SKM-1 treated with dmso at 0.1 percent for 144 hours (cell line): ENCODE data around the gene ASPHD1.
"Not testable (repeated sequence)": the region's sequence is repeated elsewhere in the genome, so short reads cannot be mapped to it uniquely, and the experiment has no call there.

ENCODE experiments used
- DNase-seq: peaks from one replicate; lab custom pipeline; 2025; ENCODE audit not compliant: unreplicated experiment; lab: John Stamatoyannopoulos, UW

The ASPHD1 gene

DNA sequence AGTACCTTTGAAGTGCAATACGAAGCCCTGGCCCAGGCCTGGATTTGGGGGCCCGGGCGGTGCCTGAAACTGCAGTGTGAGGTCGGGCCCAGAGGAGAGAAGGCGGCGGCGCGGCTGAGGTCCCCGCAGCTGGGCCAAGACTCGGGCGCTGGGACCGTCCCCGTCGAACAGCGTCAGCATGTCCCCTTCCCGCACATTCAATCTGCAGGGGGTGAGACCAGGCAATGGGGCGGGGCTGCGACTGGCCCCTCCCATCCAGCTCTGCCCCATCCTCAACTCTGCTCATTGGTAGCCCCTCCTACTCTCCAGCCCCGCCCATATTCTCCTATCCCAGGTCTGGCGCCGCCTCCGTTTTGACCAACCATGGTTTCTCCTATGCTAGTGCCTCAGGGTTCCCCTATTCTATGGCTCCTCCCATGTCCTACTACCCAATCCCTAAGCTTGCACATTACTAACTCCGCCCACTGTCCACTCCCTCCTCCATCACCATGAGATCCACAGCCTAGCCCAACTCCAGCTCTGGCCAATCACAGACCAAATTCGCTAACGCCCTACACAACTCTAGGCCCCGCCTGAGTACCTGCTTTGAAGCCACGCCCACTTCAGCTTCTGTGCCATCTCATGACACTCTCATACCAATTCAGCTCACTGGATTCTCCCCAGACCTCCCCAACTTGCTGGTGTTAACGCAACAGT, 22.9 kb upstream of the ASPHD1 start:
- DNase-seq = peak; percentile 6

DNA sequence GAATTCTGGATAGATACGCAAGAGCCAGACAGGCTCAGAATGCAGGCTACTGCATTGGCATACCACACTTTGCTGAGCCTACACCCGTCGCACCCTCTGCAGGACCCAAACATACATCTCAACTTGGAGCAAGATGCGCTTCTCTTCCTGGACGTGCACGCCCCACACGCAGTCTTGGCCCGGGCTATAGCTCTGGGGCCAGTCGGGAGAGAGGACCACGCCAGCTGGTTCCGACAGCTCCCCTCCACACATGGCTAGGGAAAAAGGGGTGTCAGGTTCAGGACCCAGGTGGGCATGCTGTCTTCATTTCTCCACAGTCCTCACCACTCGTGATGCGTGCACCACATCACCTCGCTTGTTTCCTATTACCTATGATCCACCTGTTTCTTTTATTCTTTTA, 22.1 kb upstream of the ASPHD1 start:
- no peak for DNase-seq

DNA sequence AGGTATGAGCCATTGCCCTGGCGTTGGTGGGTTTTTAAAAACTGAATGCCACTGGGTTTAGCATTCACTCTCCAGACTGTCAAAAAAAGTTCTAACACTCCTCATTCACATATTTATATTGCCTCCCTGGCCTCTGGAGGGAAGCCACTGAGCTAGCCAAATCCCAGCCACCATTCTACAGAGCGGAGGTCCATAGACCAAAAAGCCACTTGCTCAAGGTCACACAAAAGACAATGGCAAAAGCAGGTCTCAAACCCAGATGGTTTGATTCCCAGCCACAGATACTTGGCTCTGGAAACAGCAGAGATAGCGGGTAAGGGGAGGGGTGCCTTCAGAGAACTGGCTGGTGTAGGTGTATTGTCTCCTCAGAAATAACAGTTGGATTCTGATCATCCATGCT, 19.2 kb upstream of the ASPHD1 start:
- no peak for DNase-seq

DNA sequence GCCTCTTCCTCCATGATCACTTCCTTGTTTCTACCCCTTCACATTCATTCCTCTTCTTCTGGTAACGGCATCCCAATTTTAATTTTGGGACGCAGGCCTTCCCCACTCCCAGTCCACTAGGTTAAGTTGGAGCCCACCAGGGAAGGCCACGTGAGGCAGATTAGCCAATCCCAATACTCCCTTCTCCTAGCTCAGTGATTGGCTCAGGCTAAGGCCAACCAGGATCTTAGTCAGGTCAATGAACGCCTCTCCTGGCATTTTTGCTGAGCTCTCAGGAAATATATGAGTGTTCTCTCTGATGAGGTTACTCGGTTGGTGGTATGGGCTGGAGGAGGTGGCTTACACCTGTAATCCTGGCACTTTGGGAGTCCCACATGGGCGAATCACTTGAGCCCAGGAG, 16.3 kb upstream of the ASPHD1 start:
- no peak for DNase-seq

DNA sequence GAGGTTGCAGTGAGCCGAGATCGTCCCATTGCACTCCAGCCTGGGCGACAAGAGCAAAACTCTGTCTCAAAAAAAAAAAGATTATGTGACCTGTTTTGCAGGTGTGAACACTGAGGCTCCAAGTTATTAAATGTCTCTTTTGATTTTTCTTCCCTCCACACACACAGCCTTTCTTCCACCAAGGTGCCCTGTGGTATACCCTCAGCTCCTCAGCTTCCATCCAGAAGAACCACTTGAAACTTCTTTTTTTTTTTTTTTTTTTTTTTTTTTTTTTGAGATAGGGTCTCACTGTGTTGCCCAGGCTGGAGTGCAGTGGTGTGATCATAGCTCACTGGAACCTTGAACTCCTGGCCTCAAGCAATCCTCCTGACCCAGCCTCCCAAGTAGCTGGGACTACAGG, 10.9 kb upstream of the ASPHD1 start:
- DNase-seq = not testable (repeated sequence)

DNA sequence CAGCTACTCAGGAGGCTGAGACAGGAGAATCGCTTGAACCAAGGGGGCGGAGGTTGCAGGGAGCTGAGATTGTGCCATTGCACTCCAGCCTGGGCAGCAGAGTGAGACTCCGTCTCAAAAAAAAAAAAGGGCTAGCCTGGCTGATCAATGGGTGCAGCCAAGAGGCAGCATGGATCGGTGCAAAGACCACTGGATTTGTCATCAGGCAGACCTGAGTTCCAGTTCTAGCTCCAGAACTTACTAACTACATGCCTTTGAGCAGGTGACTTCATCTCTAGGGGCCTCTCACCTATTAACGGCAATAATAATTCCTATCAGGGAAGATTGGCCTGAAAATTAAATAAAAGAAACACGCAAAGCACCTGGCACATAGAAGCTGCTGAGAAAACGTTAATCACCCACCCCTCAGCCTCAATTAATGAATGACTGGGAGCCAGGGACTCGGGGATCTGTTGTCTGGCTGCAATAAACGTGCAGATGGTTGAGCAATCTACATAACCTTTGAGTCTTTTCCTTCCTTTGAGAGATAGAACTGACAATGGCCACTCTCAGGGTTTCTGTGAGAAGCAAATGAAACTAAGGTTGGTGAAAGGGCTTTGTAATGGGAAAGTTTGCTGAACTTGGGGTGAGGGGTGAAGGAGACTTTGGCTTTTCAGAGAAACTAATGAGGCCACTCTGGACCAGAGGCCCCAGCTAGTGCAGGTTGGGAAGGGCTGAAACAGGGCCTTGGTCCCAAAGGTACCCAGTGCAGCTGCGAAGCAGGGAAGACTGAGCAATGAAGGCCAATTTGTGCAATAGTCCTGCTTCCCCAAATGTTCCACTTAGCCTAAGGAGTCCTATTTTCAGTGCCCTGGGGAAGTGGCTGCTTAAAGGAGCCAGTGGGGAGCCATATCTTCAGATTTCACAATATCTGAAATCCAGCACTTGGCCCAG, 8.5 kb upstream of the ASPHD1 start:
- DNase-seq = peak; percentile 50

DNA sequence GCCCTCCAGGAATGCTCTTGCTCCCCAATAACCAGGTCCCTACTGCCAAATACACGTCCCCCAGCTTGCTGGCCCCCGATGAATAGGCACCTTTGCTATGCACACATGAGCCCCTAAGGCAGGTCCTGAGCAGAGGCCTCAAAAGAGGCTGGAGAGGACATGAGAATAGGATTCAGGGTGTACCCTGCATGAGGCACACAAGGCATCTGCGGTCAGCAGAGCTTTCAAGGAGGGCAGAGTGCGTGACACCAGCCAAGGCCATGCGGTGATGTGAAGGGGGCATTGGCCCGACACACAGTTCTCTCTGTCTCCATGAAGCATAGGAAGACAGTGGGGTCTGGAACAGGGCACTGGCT, 7.9 kb upstream of the ASPHD1 start:
- DNase-seq = no peak

DNA sequence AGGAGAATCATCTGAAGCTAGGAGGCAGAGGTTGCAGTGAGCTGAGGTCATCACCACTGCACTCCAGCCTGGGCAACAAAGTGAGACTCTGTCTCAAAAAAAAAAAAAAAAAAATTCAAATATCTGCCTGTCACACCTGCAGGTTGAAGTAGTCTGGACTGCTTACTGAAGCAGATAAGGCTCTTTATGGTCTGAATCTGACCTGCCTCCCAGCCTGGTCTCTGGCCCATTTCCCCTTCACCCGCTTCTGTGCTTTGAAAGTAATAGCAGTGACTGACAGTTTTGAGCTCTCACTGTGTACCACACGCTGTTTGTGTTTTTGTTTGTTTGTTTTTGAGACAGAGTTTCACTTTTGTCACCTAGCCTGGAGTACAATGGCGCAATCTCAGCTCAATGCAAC, 6.7 kb upstream of the ASPHD1 start:
- no peak for DNase-seq

DNA sequence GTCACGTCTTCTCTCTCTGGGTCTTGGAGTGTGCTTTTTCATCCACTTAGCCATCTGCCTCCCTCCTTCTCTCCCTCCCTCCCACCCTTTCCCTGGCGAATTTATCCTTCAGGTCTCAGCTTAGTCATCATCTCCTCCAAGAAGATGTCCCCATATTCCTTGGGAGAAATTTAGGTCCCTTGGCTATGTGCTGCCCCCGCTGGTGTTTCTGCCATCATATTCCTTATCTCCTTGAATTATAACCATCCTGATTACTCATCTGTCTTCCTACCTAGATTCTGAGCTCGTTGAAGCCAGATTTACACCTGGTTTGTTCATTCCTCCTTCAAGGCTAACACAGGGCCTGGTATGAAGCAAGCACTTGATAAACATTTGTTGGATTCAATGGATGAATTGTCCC, 5.9 kb upstream of the ASPHD1 start:
- no peak for DNase-seq

DNA sequence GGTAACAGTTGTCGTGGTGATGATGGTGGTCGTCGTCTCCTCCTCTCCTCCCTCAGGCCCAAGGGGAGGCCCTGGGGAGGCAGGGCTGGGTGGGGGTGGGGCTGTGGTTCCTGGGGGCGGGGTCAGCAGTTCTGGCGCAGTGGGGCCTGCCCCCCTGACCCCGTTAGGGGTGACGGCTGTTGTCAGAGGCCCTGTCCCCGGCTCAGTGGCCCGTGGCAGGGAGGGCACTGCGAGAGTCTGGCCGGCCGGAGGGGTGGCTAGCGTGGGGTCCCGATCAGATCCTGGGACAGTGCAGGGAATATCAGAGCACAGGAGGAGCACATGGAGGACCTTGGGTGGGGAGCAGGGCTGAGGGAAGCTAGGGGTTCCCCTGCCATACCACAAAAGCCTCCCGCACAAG, 3.4 kb upstream of the ASPHD1 start:
- DNase-seq = no peak

DNA sequence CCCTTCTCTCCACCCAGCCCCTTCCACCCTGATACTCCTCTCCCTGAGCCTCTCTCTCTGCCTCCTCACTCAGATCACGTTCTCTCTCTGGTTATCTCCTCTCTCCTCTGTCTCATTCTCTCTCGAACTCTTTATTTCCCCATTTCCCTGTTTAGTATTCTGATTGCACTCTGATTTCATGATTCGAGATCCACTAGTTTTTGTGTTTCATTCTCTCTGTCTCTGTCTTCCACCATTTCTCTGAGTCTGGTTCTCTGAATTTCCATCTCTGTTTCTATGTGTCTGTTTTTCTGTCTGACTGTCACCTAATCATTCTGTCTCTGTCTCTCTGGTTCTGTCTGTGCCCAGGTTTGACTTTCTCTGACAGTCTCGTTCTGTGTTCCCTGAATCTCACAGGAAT, 3.0 kb upstream of the ASPHD1 start:
- DNase-seq = no peak

DNA sequence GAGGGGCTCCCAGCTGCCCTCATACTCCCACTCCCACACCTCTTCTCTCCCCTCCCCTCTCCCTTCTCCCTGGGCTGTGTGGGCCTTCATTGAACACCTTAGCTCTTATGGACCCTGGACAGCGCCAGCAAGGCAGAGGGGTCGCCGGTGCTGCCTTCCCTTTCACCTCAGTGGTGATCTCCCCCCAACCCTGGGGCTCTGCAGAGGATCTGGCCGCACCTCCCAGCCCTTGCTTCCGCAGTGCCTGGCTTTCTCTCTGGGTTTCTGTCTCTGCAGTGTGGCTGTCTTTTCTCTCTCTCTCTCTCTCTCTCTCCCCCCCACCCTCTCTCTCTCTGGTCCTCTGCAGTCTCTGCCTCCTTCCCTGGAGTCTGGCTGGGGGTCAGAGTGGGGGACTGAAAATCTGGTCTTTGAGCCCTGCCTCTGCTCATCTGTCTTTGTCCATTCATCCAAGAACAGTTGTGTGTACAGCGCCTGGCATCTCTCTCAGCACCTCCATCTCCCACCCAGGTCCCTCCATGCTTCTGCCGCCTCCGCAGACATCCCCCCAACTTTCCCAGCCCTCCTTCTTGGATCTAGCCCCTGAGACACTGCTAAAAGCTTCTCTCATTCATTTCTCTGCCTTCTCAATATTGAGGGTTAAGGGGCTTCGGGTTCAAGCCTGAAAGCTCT, 2.0 kb upstream of the ASPHD1 start:
- no peak for DNase-seq

DNA sequence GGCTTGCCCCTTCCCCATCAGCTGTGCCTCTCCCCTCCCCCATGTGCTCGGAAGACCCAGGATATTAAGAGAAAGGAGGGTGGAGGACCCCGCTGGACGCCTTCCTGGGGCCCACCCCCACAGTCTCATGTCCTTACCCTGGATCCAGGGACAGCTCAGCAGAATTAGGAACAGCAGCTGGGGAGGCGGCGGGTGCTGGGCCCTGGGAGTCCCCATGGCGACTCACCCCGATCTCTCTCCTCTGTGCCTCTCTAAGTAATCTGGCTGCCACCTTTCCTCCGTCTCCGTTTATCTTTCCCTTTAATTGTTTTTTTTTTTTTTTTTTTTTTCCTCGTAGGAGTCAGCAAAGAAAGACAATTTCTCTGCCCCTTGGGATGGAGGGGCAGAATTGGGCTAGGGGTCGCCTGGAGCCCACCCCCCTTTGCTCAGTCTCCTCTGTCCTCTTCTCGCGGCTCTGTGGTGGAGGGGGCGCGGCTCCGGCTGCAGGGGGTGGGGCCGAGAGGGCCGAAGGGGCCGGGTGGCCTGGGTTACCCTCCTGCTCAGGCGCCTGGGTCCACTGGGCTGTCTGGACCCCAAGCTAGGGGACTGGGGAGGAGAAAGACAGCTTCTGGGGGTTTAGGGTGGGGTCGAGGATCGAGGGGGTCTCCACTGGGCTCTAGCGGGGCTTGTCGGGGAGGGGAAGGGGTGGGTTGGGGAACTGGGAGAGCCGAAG, 1.3 kb upstream of the ASPHD1 start:
- DNase-seq = no peak

DNA sequence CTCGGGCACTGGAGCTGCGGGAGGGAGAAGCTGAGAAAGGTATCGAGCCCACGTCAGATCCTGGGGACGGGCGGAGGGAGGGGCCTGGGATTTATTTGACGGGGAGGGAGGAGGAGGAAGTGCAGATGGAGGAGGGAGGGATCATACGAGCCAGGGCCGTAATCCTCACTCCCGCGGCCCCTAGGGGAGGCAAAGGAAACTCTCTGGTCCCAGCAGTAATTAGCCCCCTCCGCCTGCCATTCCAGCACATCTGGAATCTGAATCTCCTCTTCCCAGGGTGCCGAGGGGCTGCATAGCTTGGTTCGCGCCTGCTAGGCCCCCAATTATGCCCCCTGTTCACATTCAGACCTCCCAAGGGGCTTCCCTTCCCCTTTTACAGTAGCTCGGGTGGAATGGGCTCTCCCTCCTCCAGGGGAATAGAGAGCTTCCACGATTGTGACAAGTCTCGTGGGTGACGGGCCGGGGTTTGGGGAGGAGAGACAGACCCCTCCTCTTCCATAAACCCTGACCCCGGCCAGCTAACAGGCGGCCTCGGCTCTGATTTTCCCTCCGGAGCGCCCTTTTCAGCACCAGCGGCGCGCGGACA, 679 bp upstream of the ASPHD1 start, which contains the start of gene SEZ6L2:
Gene SEZ6L2, minus strand, starts transcription at position 35 of the 586 bp plus-strand sequence. CDS start 531 bp downstream, outside the sequence.
- DNase-seq = peak; percentile 63

DNA sequence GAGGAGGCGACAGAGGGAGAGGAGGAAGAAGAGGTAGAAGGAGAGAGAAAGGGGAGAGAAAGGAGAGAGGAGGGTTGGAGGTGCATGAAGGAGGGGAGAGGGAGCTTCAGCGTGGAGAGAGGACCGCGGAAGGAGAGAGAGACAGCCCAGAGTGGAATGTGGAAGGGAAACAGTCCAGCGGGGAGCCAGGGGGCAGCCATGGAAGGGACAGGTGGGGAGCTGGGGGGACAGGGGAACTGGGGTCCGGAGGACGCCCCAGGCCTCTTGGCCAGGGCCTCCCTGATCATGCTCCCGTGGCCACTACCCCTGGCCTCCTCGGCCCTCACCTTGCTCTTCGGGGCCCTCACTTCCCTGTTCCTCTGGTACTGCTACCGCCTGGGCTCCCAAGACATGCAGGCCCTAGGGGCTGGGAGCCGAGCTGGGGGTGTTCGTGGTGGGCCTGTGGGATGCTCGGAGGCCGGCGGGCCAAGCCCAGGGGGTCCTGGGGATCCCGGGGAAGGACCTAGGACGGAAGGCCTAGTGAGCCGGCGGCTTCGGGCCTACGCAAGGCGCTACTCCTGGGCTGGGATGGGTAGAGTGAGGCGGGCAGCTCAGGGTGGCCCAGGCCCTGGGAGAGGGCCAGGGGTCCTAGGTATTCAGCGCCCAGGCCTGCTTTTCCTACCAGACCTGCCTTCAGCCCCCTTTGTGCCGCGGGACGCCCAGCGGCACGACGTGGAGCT, 759 bp downstream of the ASPHD1 start:
- DNase-seq = no peak

DNA sequence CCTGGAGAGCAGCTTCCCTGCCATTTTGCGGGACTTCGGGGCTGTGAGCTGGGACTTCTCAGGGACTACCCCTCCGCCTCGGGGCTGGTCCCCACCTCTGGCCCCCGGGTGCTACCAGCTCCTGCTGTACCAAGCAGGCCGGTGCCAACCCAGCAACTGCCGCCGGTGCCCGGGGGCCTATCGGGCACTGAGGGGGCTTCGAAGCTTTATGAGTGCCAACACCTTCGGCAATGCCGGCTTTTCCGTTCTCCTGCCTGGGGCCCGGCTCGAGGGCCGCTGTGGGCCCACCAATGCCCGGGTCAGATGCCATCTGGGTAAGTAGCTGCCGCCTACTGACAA, 1.3 kb downstream of the ASPHD1 start:
- DNase-seq = no peak

DNA sequence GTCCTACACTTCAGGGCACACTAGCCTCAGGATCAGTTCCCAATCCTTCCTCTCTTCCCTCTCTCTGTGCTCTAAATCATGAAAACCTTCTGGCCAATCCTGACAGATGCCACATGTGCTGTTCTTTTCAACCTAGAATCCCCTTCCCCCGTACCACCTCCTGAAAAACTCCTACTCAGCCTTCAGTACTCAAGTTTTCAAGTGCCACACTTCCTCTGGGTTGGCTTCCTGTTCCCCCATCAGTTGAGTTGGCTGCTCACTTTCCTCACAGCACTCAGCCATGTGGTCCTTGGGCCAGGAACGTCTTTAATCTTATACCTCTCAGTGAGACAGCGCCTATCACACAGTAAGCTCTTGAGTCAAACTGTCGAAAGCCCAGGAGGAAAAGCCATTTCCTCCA, 3.3 kb downstream of the ASPHD1 start:
- DNase-seq = no peak

DNA sequence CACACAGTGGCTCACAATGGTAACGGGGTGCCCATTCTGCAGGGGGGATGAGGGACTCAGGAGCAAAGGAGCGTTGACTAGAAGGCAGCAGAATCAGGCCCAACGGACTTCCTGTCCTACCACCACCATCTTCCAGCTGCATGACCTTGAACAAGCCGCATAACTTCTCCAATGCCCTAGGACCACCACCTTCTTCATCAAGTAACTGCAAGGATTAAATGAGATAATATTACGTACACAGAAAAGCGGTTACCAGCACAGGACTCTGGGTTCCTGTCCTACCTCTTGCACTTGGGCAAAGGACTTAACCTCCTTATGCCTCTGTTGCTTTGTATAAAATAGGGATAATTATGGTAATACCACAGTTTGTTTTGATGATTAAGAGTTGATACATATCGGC, 4.7 kb downstream of the ASPHD1 start:
- no peak for DNase-seq

DNA sequence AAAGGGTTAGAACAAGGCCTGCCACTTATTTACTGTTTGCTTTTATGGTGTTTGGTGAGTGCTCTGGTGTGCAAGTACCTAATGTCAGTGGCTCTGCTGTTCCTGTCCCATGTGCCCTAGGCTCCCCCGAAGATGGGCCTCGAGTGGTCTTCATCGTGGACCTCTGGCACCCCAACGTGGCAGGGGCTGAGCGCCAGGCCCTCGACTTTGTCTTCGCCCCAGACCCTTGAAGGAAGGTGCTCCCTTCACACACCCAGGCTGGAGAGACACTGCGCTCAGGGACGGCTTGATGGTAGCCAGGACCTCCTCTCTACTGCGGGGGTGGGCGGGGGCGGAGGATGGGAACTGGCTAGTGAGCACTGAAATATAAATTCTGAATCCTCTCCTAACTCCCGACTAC, 5.4 kb downstream of the ASPHD1 start:
- no peak for DNase-seq

DNA sequence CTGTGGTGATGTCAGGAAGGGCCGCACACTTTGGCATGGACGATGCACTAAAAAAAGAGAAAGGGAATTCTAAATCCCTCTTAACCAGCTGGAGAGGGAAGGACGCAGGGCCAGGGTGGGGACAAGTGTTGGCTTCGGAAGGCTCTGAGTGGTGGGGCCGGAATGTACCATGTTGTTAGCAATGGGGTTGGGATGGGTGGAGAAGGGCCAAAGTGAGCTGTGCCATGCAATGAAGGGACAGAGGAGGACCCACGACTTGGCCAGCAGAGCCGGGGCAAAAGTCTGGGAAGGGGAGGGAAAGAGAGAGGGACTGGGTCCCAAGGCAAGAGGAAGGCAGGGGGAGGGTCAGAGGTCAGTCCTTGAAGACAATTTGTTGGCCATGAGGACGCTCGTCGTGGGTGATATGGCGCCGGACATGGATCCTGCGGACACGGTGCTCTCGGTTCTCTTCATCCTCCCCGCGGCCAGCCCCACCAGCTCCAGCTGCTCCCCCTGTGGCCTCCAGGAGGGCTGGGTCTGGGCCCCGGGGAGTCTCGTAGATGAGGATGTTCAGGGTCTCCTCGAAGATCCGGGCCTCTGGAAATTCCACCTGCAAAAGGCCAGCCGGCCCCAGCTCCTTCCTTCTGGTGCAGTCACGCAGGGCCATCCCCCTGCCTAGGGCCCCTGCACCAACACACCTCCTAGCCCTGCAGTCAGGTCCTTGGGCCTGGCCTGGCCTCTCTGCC, 6.4 kb downstream of the ASPHD1 start:
- no peak for DNase-seq
